Gastroesophageal sphincter (tissue), 4 donors: ENCODE results near the gene COQ10A. TPM values are rescaled to one million over a fixed set of nuclear protein-coding genes. Genes with fewer than 3 reads are reported as not detected.
"Not testable (repeated sequence)": the region's sequence is repeated elsewhere in the genome, so short reads cannot be mapped to it uniquely, and the experiment has no call there.

Experiments used
- ATAC-seq: fragments of 150-250 bp; one replicate; pipeline ENCODE4 v1.9.1; 2016; ENCODE audit warnings: mild to moderate bottlenecking, moderate library complexity
- H3K27ac ChIP-seq, 4 donors: fragments of 200-600 bp; sonication (generic) in 3 of 4; 1 replicate in 3 of 4; 2 replicates in 1 of 4; pipeline ENCODE4 v1.5.1; 2016 to 2019
- H3K27me3 ChIP-seq: fragments of 200-600 bp; sonication (generic); one replicate; pipeline ENCODE4 v1.5.1; 2019
- H3K36me3 ChIP-seq, 2 donors: fragments of 200-600 bp; sonication (generic); one replicate each; pipeline ENCODE4 v1.5.1; 2019; ENCODE audit warnings: control low read depth in 1 of 2
- H3K4me1 ChIP-seq, 3 donors: fragments of 200-600 bp; sonication (generic); 1 replicate in 2 of 3; 2 replicates in 1 of 3; pipeline ENCODE4 v1.5.1; 2016 to 2019; ENCODE audit warnings: control low read depth in 2 of 3
- H3K4me3 ChIP-seq, 2 donors: fragments of 200-600 bp; sonication (generic); one replicate each; pipeline ENCODE4 v1.5.1; 2019; ENCODE audit warnings: mild to moderate bottlenecking in 1 of 2, moderate library complexity in 1 of 2
- H3K9me3 ChIP-seq, 3 donors: fragments of 200-600 bp; sonication (generic); one replicate each; pipeline ENCODE4 v1.5.1; 2017 to 2019; ENCODE audit warnings: control low read depth in 2 of 3
- CTCF ChIP-seq, 4 experiments: fragments of 200-600 bp in 2 of 4; fragments of 450-650 bp in 2 of 4; sonication (generic) in 1 of 4; IDR thresholded peaks; one replicate each; pipeline ENCODE4 v1.5.1; 2017 to 2019; ENCODE audit warnings: antibody characterized with exemption in 4 of 4, mild to moderate bottlenecking in 2 of 4, moderate library complexity in 2 of 4
- EP300 ChIP-seq: sonication (generic); formaldehyde crosslinking; IDR thresholded peaks from one replicate; pipeline ENCODE4 v1.6.1; 2017; ENCODE audit warnings: antibody characterized with exemption, mild to moderate bottlenecking
- POLR2A ChIP-seq, 2 donors: fragments of 450-650 bp; IDR thresholded peaks; one replicate each; pipeline ENCODE4 v1.6.1; 2017; ENCODE audit warnings: antibody characterized with exemption in 2 of 2, mild to moderate bottlenecking in 2 of 2, moderate library complexity in 1 of 2
- POLR2AphosphoS5 ChIP-seq: sonication (generic); formaldehyde crosslinking; IDR thresholded peaks from one replicate; pipeline ENCODE4 v1.6.1; 2017; ENCODE audit warnings: antibody characterized with exemption
- WGBS, 2 donors: methylation state at CpG; one replicate each; pipeline ENCODE4 v1.1.5; 2018; ENCODE audit warnings: low coverage in 1 of 2; 5-methylcytosine and 5-hydroxymethylcytosine counted together
- total RNA-seq, 4 donors: library from RNA; depleted of rRNA; stranded (reverse); fragments of >200 nt; gene quantifications; one replicate each; pipeline ENCODE4 v1.1.0, GENCODE V29; 2016

The COQ10A gene
- total RNA-seq, 4 donors from 2014 or later = 9.3 to 18.4 (median 12.5) TPM

GRCh38 chr12:56282030-56282429, 15.3 kb downstream of the COQ10A start:
- H3K36me3 ChIP-seq = peaks cover 0 to 90% of the 10 kb centered on the region in 2 donors
- H3K4me1 ChIP-seq = peaks cover 0 to 15% (median 3%) of the 10 kb centered on the region in 3 donors
- TF ChIP-seq POLR2A (IDR thresholded peaks at IDR 0.05) (no peak), POLR2AphosphoS5 (no peak), EP300 (no peak), CTCF (IDR thresholded peaks at IDR 0.05) (no peak)
- no peaks in the 10 kb centered on the region for H3K9me3 ChIP-seq
- ATAC-seq = no peak
- WGBS, 2 donors = 67 to 73% methylated on average over 6 of the region's 6 CpGs
- no peak overlapping the region for H3K27ac ChIP-seq
- no peak overlapping the region for H3K4me3 ChIP-seq
- no peaks in the 10 kb centered on the region for H3K27me3 ChIP-seq

GRCh38 chr12:56282579-56282978, 15.8 kb downstream of the COQ10A start:
- Histone ChIP-seq H3K27me3 (no peaks in the 10 kb centered on the region), H3K4me3 (no peak overlapping the region), H3K9me3 (no peaks in the 10 kb centered on the region), H3K36me3 (peaks cover 0 to 85% of the 10 kb centered on the region in 2 donors), H3K4me1 (peaks cover 0 to 16% (median 4%) of the 10 kb centered on the region in 3 donors), H3K27ac (no peak overlapping the region)
- 100% methylated on average over 2 of the region's 2 CpGs for WGBS, 2 donors
- no peak for TF ChIP-seq CTCF (IDR thresholded peaks at IDR 0.05)
- TF ChIP-seq POLR2A (IDR thresholded peaks at IDR 0.05) = no peak
- TF ChIP-seq POLR2AphosphoS5 = no peak
- no peak for TF ChIP-seq EP300
- ATAC-seq = no peak

- not testable (repeated sequence) for ATAC-seq, H3K27ac ChIP-seq, H3K9me3 ChIP-seq, H3K27me3 ChIP-seq, H3K4me3 ChIP-seq
- 83% methylated on average over 3 of the region's 5 CpGs; no CpG with 5 or more reads in 1 of the 2 donors for WGBS, 2 donors
- Histone ChIP-seq H3K36me3 (peaks cover 0 to 68% of the 10 kb centered on the region in 2 donors), H3K4me1 (peaks cover 0 to 23% (median 4%) of the 10 kb centered on the region in 3 donors)
Observed at GRCh38 chr12:56284263-56284662, 17.5 kb downstream of the COQ10A start.

GRCh38 chr12:56286044-56286830, 19.5 kb downstream of the COQ10A start:
- no peak for TF ChIP-seq POLR2A (IDR thresholded peaks at IDR 0.05)
- no peak for TF ChIP-seq POLR2AphosphoS5
- TF ChIP-seq EP300 = no peak
- TF ChIP-seq CTCF (IDR thresholded peaks at IDR 0.05) = no peak
- no peaks in the 10 kb centered on the region for H3K9me3 ChIP-seq
- 23 to 30% methylated on average over 4 of the region's 4 CpGs for WGBS, 2 donors
- no peak for ATAC-seq
- peaks cover 0 to 61% of the 10 kb centered on the region in 2 donors for H3K36me3 ChIP-seq
- no peak overlapping the region for H3K4me3 ChIP-seq
- H3K27me3 ChIP-seq = no peaks in the 10 kb centered on the region
- H3K27ac ChIP-seq = no peak overlapping the region
- H3K4me1 ChIP-seq = peaks cover 0 to 26% (median 4%) of the 10 kb centered on the region in 3 donors

- H3K4me3 ChIP-seq = no peak overlapping the region
- peaks cover 0 to 51% (median 4%) of the 10 kb centered on the region in 3 donors for H3K4me1 ChIP-seq
- 71 to 75% methylated on average over 2 to 3 of the region's 3 CpGs for WGBS, 2 donors
- no peak overlapping the region for H3K27ac ChIP-seq
- no peaks in the 10 kb centered on the region for H3K9me3 ChIP-seq
- peaks cover 0 to 44% of the 10 kb centered on the region in 2 donors for H3K36me3 ChIP-seq
- no peaks in the 10 kb centered on the region for H3K27me3 ChIP-seq
- no peak for TF ChIP-seq EP300
- TF ChIP-seq POLR2A (IDR thresholded peaks at IDR 0.05) = no peak
- no peak for TF ChIP-seq CTCF (IDR thresholded peaks at IDR 0.05)
- no peak for TF ChIP-seq POLR2AphosphoS5
- no peak for ATAC-seq
Observed at GRCh38 chr12:56288705-56289387, 22.1 kb downstream of the COQ10A start.
